Stimulated activated effector memory CD8-positive, alpha-beta T cell treated with anti-CD3 and anti-CD28 coated beads, Interleukin-12 subunit alpha, Interleukin-12 subunit beta, amount 100 ng/mL, for 72 hours (primary cell): ENCODE results near the gene GATA3.

Experiments used
- ATAC-seq: fragments of 150-1000 bp; cut with Tn5 transposase; 2 replicates; pipeline ENCODE4 v1.10.0; 2021
- DNase-seq, 2 donors: peaks; one replicate each; pipeline ENCODE4 v3.0.0; 2021 to 2022; ENCODE audit warnings: low spot score in 2 of 2
- H3K27ac Mint-ChIP-seq: one replicate; pipeline ENCODE4 v1.8.0; 2022; ENCODE audit warnings: mild to moderate bottlenecking, mixed read lengths
- H3K36me3 Mint-ChIP-seq: one replicate; pipeline ENCODE4 v1.8.0; 2022; ENCODE audit warnings: mild to moderate bottlenecking, mixed read lengths
- H3K4me1 Mint-ChIP-seq: one replicate; pipeline ENCODE4 v1.8.0; 2022; ENCODE audit warnings: mixed read lengths
- H3K4me3 Mint-ChIP-seq: one replicate; pipeline ENCODE4 v1.8.0; 2022; ENCODE audit warnings: mild to moderate bottlenecking, mixed read lengths
- H3K9me3 Mint-ChIP-seq: one replicate; pipeline ENCODE4 v1.8.0; 2022; ENCODE audit warnings: mixed read lengths

The GATA3 gene

GRCh38 chr10:8044331-8044907 is 10.1 kb upstream of the GATA3 start:
- peak overlapping the region; percentile 56 for H3K4me3 Mint-ChIP-seq
- ATAC-seq (no peak), DNase-seq (peak in 1 of 2 donors; percentile 49)
- H3K27ac Mint-ChIP-seq = peak overlapping the region; percentile 44
- H3K4me1 Mint-ChIP-seq = peaks cover 85% of the 10 kb centered on the region
- no peaks in the 10 kb centered on the region for H3K9me3 Mint-ChIP-seq
- peaks cover 6% of the 10 kb centered on the region for H3K36me3 Mint-ChIP-seq

GRCh38 chr10:8044908-8045725 is 9.4 kb upstream of the GATA3 start:
- ATAC-seq (peak; percentile 34), DNase-seq (peak; percentile 7 to 55)
- no peak overlapping the region for H3K27ac Mint-ChIP-seq
- H3K36me3 Mint-ChIP-seq = peaks cover 6% of the 10 kb centered on the region
- peak overlapping the region; percentile 56 for H3K4me3 Mint-ChIP-seq
- H3K4me1 Mint-ChIP-seq = peaks cover 81% of the 10 kb centered on the region
- no peaks in the 10 kb centered on the region for H3K9me3 Mint-ChIP-seq

- DNase-seq = peak in 1 of 2 donors; percentile 55
- peaks cover 6% of the 10 kb centered on the region for H3K36me3 Mint-ChIP-seq
- ATAC-seq = no peak
- peak overlapping the region; percentile 56 for H3K4me3 Mint-ChIP-seq
- H3K4me1 Mint-ChIP-seq = peaks cover 81% of the 10 kb centered on the region
- no peak overlapping the region for H3K27ac Mint-ChIP-seq
- no peaks in the 10 kb centered on the region for H3K9me3 Mint-ChIP-seq
Observed at GRCh38 chr10:8045726-8046494, 8.6 kb upstream of the GATA3 start.

GRCh38 chr10:8047452-8048280 is 6.8 kb upstream of the GATA3 start:
- no peaks in the 10 kb centered on the region for H3K9me3 Mint-ChIP-seq
- peak overlapping the region; percentile 81 for H3K4me3 Mint-ChIP-seq
- peaks cover 75% of the 10 kb centered on the region for H3K4me1 Mint-ChIP-seq
- peaks cover 10% of the 10 kb centered on the region for H3K36me3 Mint-ChIP-seq
- no peak for ATAC-seq
- peak in 1 of 2 donors; percentile 63 for DNase-seq
- no peak overlapping the region for H3K27ac Mint-ChIP-seq

- Mint-ChIP-seq H3K9me3 (no peaks in the 10 kb centered on the region), H3K36me3 (peaks cover 12% of the 10 kb centered on the region), H3K4me3 (peak overlapping the region; percentile 81), H3K27ac (no peak overlapping the region), H3K4me1 (peaks cover 75% of the 10 kb centered on the region)
- DNase-seq = peak in 1 of 2 donors; percentile 75
- ATAC-seq = peak; percentile 3
Observed at GRCh38 chr10:8048281-8049008, 6.0 kb upstream of the GATA3 start.

GRCh38 chr10:8049045-8049864 is 5.2 kb upstream of the GATA3 start:
- Mint-ChIP-seq H3K4me1 (peaks cover 74% of the 10 kb centered on the region), H3K27ac (no peak overlapping the region), H3K9me3 (no peaks in the 10 kb centered on the region), H3K36me3 (peaks cover 20% of the 10 kb centered on the region), H3K4me3 (peak overlapping the region; percentile 81)
- DNase-seq (peak in 1 of 2 donors; percentile 69), ATAC-seq (no peak)

GRCh38 chr10:8049865-8050555 is 4.5 kb upstream of the GATA3 start:
- peaks cover 67% of the 10 kb centered on the region for H3K4me1 Mint-ChIP-seq
- DNase-seq (peak in 1 of 2 donors; percentile 73), ATAC-seq (no peak)
- H3K9me3 Mint-ChIP-seq = no peaks in the 10 kb centered on the region
- H3K27ac Mint-ChIP-seq = no peak overlapping the region
- peak overlapping the region; percentile 81 for H3K4me3 Mint-ChIP-seq
- peaks cover 27% of the 10 kb centered on the region for H3K36me3 Mint-ChIP-seq

- Mint-ChIP-seq H3K27ac (no peak overlapping the region), H3K4me1 (peaks cover 61% of the 10 kb centered on the region)
Observed at GRCh38 chr10:8050556-8051108, 3.9 kb upstream of the GATA3 start.

GRCh38 chr10:8051109-8051821 is 3.2 kb upstream of the GATA3 start:
- DNase-seq (peak in 1 of 2 donors; percentile 64), ATAC-seq (no peak)
- H3K36me3 Mint-ChIP-seq = peaks cover 34% of the 10 kb centered on the region
- H3K4me3 Mint-ChIP-seq = peak overlapping the region; percentile 81
- no peak overlapping the region for H3K27ac Mint-ChIP-seq
- H3K4me1 Mint-ChIP-seq = peaks cover 54% of the 10 kb centered on the region
- no peaks in the 10 kb centered on the region for H3K9me3 Mint-ChIP-seq

More at GRCh38 chr10:8050556-8051108, 3.9 kb upstream of the GATA3 start:
- Mint-ChIP-seq H3K36me3 (peaks cover 32% of the 10 kb centered on the region), H3K9me3 (no peaks in the 10 kb centered on the region), H3K4me3 (peak overlapping the region; percentile 81)
- DNase-seq = no peak
- no peak for ATAC-seq

- no peak for DNase-seq
- H3K27ac Mint-ChIP-seq = peak overlapping the region; percentile 9
- H3K4me3 Mint-ChIP-seq = peak overlapping the region; percentile 81
- peaks cover 40% of the 10 kb centered on the region for H3K36me3 Mint-ChIP-seq
- ATAC-seq = no peak
- H3K4me1 Mint-ChIP-seq = peaks cover 52% of the 10 kb centered on the region
- H3K9me3 Mint-ChIP-seq = no peaks in the 10 kb centered on the region
Observed at GRCh38 chr10:8051851-8052257, 2.6 kb upstream of the GATA3 start.

- no peaks in the 10 kb centered on the region for H3K9me3 Mint-ChIP-seq
- H3K4me3 Mint-ChIP-seq = peak overlapping the region; percentile 81
- peaks cover 52% of the 10 kb centered on the region for H3K4me1 Mint-ChIP-seq
- ATAC-seq (no peak), DNase-seq (no peak)
- peaks cover 46% of the 10 kb centered on the region for H3K36me3 Mint-ChIP-seq
- peak overlapping the region; percentile 9 for H3K27ac Mint-ChIP-seq
Observed at GRCh38 chr10:8052341-8052955, 2.0 kb upstream of the GATA3 start.

GRCh38 chr10:8052956-8053445 is 1.5 kb upstream of the GATA3 start:
- H3K27ac Mint-ChIP-seq = peak overlapping the region; percentile 95
- DNase-seq = no peak
- peaks cover 52% of the 10 kb centered on the region for H3K4me1 Mint-ChIP-seq
- no peak for ATAC-seq
- peak overlapping the region; percentile 81 for H3K4me3 Mint-ChIP-seq
- peaks cover 51% of the 10 kb centered on the region for H3K36me3 Mint-ChIP-seq
- no peaks in the 10 kb centered on the region for H3K9me3 Mint-ChIP-seq
